Measurements from ENCODE around the gene CCND1. TPM values are rescaled to one million over a fixed set of nuclear protein-coding genes. Genes with fewer than 3 reads are reported as not detected.

The CCND1 gene
- total and polyA plus RNA-seq, 4 experiments from 2014 or later = 1.00 to 1.8 (median 1.6) TPM

- Mint-ChIP-seq H3K4me3 (peak overlapping the region; percentile 86 to 94 (median 88)), H3K4me1 (peaks cover 11 to 36% (median 24%) of the 10 kb centered on the region in 4 donors), H3K9me3 (peaks cover 0 to 3% (median 0%) of the 10 kb centered on the region in 8 donors), H3K27ac (no peak overlapping the region), H3K36me3 (peaks cover 0 to 1% of the 10 kb centered on the region in 2 donors), H3K27me3 (peaks cover 20 to 24% of the 10 kb centered on the region in 2 donors)
- Histone ChIP-seq H3K9me3 (ENCODE audit: control insufficient read depth in 1 of 2, low read length in 2 of 2) (no peaks in the 10 kb centered on the region), H3K4me1 (ENCODE audit: insufficient read depth, low read length) (peaks cover 51% of the 10 kb centered on the region), H3K27ac (ENCODE audit: low read depth, low read length) (no peak overlapping the region), H3K27me3 (ENCODE audit: insufficient read depth, low read length) (peaks cover 33% of the 10 kb centered on the region), H3K4me3 (ENCODE audit: low read length in 2 of 2) (peak overlapping the region in 1 of 2 donors; percentile 46), H3K36me3 (ENCODE audit: insufficient read depth, low read length) (no peaks in the 10 kb centered on the region)
- intact Hi-C loops (cut with micrococcal nuclease) = loop anchor here (2.0 kb wide), 1 partner anchor 29 kb away; no protein-coding TSS in a partner anchor
- POLR2A ChIA-PET (ENCODE audit: partially characterized antibody) = interaction anchor here (1.6 kb wide), 3 partner anchors 33 to 593 kb away, joined by 5 to 8 read pairs (median 6); partner anchors contain the start of genes LTO1 and TPCN2
- CTCF ChIA-PET (ENCODE audit: partially characterized antibody) = interaction anchor here (1.3 to 5.8 kb wide), 5 partner anchors 28 to 1058 kb away, joined by 4 to 52 read pairs (median 10); partner anchors contain the start of gene MYEOV
- peak in 1 of 5 donors; percentile 21 for DNase-seq
Observed at GRCh38 chr11:69641681-69642548, 959 bp downstream of the CCND1 start.

GRCh38 chr11:69642549-69642912 lies 1.6 kb downstream of the CCND1 start:
- POLR2A ChIA-PET (ENCODE audit: partially characterized antibody) = interaction anchor here (1.6 kb wide), 3 partner anchors 32 to 594 kb away, joined by 5 to 8 read pairs (median 6); partner anchors contain the start of genes LTO1 and TPCN2
- H3K27ac ChIP-seq (ENCODE audit: low read depth, low read length) = no peak overlapping the region
- peak overlapping the region in 3 of 8 donors; percentile 55 to 78 (median 60) for H3K4me3 Mint-ChIP-seq

GRCh38 chr11:69642913-69643632 lies 2.1 kb downstream of the CCND1 start:
- peaks cover 11 to 25% (median 18%) of the 10 kb centered on the region in 4 donors for H3K4me1 Mint-ChIP-seq
- peak overlapping the region; percentile 70 to 87 (median 76) for H3K4me3 Mint-ChIP-seq
- peaks cover 40% of the 10 kb centered on the region for H3K4me1 ChIP-seq (ENCODE audit: insufficient read depth, low read length)
- H3K27me3 Mint-ChIP-seq = peaks cover 14 to 22% of the 10 kb centered on the region in 2 donors
- H3K27ac Mint-ChIP-seq = peak overlapping the region in 1 of 7 donors; percentile 10
- ChIA-PET POLR2A (ENCODE audit: partially characterized antibody) (interaction anchor here (0.7 to 1.6 kb wide), 4 partner anchors 32 to 594 kb away, joined by 3 to 8 read pairs (median 6); partner anchors contain the start of genes LTO1 and TPCN2), CTCF (ENCODE audit: partially characterized antibody) (interaction anchor here (0.7 to 5.8 kb wide), 11 partner anchors 9 to 1059 kb away, joined by 3 to 52 read pairs (median 4); partner anchors contain the start of genes MYEOV and TPCN2)
- peaks cover 0 to 3% (median 0%) of the 10 kb centered on the region in 8 donors for H3K9me3 Mint-ChIP-seq
- H3K4me3 ChIP-seq (ENCODE audit: low read length in 2 of 2) = peak overlapping the region in 1 of 2 donors; percentile 64
- peaks cover 21% of the 10 kb centered on the region for H3K27me3 ChIP-seq (ENCODE audit: insufficient read depth, low read length)
- H3K9me3 ChIP-seq (ENCODE audit: control insufficient read depth in 1 of 2, low read length in 2 of 2) = no peaks in the 10 kb centered on the region
- no peaks in the 10 kb centered on the region for H3K36me3 ChIP-seq (ENCODE audit: insufficient read depth, low read length)
- H3K36me3 Mint-ChIP-seq = peaks cover 0 to 1% of the 10 kb centered on the region in 2 donors
- H3K27ac ChIP-seq (ENCODE audit: low read depth, low read length) = no peak overlapping the region
- peak; percentile 59 to 82 (median 78) for DNase-seq
- intact Hi-C loops (cut with micrococcal nuclease) = loop anchor here (2.0 kb wide), 1 partner anchor 28 kb away; no protein-coding TSS in a partner anchor

More at GRCh38 chr11:69642549-69642912, 1.6 kb downstream of the CCND1 start:
- Mint-ChIP-seq H3K27me3 (peaks cover 17 to 22% of the 10 kb centered on the region in 2 donors), H3K36me3 (peaks cover 0 to 1% of the 10 kb centered on the region in 2 donors), H3K9me3 (peaks cover 0 to 3% (median 0%) of the 10 kb centered on the region in 8 donors), H3K27ac (no peak overlapping the region), H3K4me1 (peaks cover 11 to 30% (median 21%) of the 10 kb centered on the region in 4 donors)
- CTCF ChIA-PET (ENCODE audit: partially characterized antibody) = interaction anchor here (0.7 to 5.8 kb wide), 7 partner anchors 13 to 1059 kb away, joined by 3 to 52 read pairs (median 5); partner anchors contain the start of genes MYEOV and TPCN2
- intact Hi-C loops (cut with micrococcal nuclease) = loop anchor here (2.0 kb wide), 1 partner anchor 28 kb away; no protein-coding TSS in a partner anchor
- Histone ChIP-seq H3K27me3 (ENCODE audit: insufficient read depth, low read length) (peaks cover 27% of the 10 kb centered on the region), H3K9me3 (ENCODE audit: control insufficient read depth in 1 of 2, low read length in 2 of 2) (no peaks in the 10 kb centered on the region), H3K4me1 (ENCODE audit: insufficient read depth, low read length) (peaks cover 45% of the 10 kb centered on the region), H3K36me3 (ENCODE audit: insufficient read depth, low read length) (no peaks in the 10 kb centered on the region), H3K4me3 (ENCODE audit: low read length in 2 of 2) (peak overlapping the region in 1 of 2 donors; percentile 64)
- peak; percentile 22 to 49 (median 38) for DNase-seq

DNA sequence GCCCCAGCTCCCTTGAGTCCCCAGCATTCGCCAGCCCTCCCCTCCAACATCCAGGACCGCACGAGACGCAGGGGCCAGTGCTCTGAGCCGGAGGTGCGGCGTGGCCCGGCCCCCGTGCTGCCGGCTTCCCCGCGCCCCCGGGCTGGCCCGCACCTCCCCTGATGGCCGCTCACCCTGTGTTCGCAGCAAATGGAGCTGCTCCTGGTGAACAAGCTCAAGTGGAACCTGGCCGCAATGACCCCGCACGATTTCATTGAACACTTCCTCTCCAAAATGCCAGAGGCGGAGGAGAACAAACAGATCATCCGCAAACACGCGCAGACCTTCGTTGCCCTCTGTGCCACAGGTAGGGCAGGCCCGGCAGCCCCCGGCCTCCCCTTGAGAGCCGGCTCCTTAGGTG lies 2.7 kb downstream of the CCND1 start:
- POLR2A ChIA-PET (ENCODE audit: partially characterized antibody) = interaction anchor here (0.7 to 1.6 kb wide), 2 partner anchors 542 to 595 kb away, joined by 3 to 5 read pairs; partner anchors contain the start of gene TPCN2
- H3K27me3 Mint-ChIP-seq = peaks cover 11 to 20% of the 10 kb centered on the region in 2 donors
- H3K36me3 Mint-ChIP-seq = peaks cover 0 to 1% of the 10 kb centered on the region in 2 donors
- Histone ChIP-seq H3K27ac (ENCODE audit: low read depth, low read length) (no peak overlapping the region), H3K9me3 (ENCODE audit: control insufficient read depth in 1 of 2, low read length in 2 of 2) (no peaks in the 10 kb centered on the region), H3K27me3 (ENCODE audit: insufficient read depth, low read length) (peaks cover 16% of the 10 kb centered on the region), H3K4me3 (ENCODE audit: low read length in 2 of 2) (no peak overlapping the region), H3K36me3 (ENCODE audit: insufficient read depth, low read length) (no peaks in the 10 kb centered on the region), H3K4me1 (ENCODE audit: insufficient read depth, low read length) (peaks cover 34% of the 10 kb centered on the region)
- H3K4me3 Mint-ChIP-seq = peak overlapping the region; percentile 36 to 81 (median 64)
- H3K9me3 Mint-ChIP-seq = no peaks in the 10 kb centered on the region
- intact Hi-C loops (cut with micrococcal nuclease) = loop anchor here (2.0 kb wide), 1 partner anchor 27 kb away; no protein-coding TSS in a partner anchor
- DNase-seq = peak in 1 of 5 donors; percentile 5
- CTCF ChIA-PET (ENCODE audit: partially characterized antibody) = interaction anchor here (0.9 to 5.8 kb wide), 11 partner anchors 9 to 1060 kb away, joined by 3 to 52 read pairs (median 4); partner anchors contain the start of gene MYEOV
- peaks cover 9 to 23% (median 16%) of the 10 kb centered on the region in 4 donors for H3K4me1 Mint-ChIP-seq
- H3K27ac Mint-ChIP-seq = peak overlapping the region in 1 of 7 donors; percentile 54

DNA sequence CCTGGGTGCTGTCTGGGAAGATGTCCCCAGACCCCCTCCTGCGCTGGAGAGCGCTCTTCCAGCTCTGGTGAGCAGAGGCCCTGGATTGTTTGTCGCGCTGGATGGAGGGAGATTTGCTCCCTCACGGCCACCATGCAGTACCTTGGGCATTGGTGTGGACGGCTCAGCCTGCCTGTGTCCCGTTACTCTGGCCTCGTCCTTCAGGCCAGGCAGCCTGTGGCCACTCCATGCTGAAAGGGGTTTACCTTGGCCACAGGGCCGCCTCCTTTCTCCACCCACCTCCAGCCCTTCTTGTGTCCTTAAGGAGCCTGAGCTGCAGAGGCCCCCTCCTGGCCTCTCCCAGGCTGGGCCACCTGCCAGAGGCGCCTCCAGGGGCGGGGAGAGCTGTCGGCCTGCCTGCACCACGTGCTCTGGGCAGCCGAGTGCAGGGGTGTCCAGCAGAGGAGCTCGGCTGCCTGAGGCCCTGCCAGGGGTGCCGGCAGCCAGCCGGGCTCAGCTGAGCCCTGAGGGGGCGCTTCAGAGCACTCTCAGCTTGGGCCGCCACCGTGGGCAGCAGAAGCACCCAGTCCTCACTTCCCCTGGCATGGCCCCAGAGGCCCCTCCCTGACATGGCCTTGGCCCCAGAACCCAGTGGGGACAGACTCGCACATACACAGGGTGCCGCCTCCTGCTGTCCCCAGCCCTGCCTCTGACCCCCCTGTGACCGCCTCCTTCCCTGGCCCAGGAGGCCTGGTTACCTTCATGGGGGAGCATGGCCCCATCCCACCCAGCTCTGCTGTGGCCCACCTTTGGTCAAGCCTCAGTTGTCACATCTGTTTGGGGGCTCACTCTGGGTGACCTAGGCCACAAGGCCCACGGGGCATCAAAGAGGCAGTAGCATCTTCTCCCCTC lies 3.4 kb downstream of the CCND1 start:
- Histone ChIP-seq H3K36me3 (ENCODE audit: insufficient read depth, low read length) (no peaks in the 10 kb centered on the region), H3K27ac (ENCODE audit: low read depth, low read length) (no peak overlapping the region), H3K9me3 (ENCODE audit: control insufficient read depth in 1 of 2, low read length in 2 of 2) (no peaks in the 10 kb centered on the region), H3K27me3 (ENCODE audit: insufficient read depth, low read length) (peaks cover 16% of the 10 kb centered on the region), H3K4me1 (ENCODE audit: insufficient read depth, low read length) (peaks cover 27% of the 10 kb centered on the region), H3K4me3 (ENCODE audit: low read length in 2 of 2) (no peak overlapping the region)
- Mint-ChIP-seq H3K4me3 (peak overlapping the region; percentile 46 to 81 (median 62)), H3K36me3 (peaks cover 0 to 1% of the 10 kb centered on the region in 2 donors), H3K4me1 (peaks cover 9 to 22% (median 16%) of the 10 kb centered on the region in 4 donors), H3K27me3 (peaks cover 11 to 17% of the 10 kb centered on the region in 2 donors), H3K27ac (peak overlapping the region in 1 of 7 donors; percentile 54), H3K9me3 (no peaks in the 10 kb centered on the region)
- POLR2A ChIA-PET (ENCODE audit: partially characterized antibody) = no interaction called here
- intact Hi-C loops (cut with micrococcal nuclease) = no loop called here
- CTCF ChIA-PET (ENCODE audit: partially characterized antibody) = interaction anchor here (0.9 to 5.8 kb wide), 9 partner anchors 10 to 543 kb away, joined by 3 to 52 read pairs (median 4); partner anchors contain the start of gene MYEOV
- DNase-seq = peak in 1 of 5 donors; percentile 23

Data from CD4-positive, alpha-beta memory T cell (primary cell).